HG03439 (cell line): ENCODE results near the gene IZUMO2.
"Not testable (repeated sequence)": the region's sequence is repeated elsewhere in the genome, so short reads cannot be mapped to it uniquely, and the experiment has no call there.

Experiments used
- ATAC-seq: cut with Tn5 transposase; IDR thresholded peaks from one replicate; pipeline ENCODE4 v1.9.1; 2021; ENCODE audit warnings: mild to moderate bottlenecking, moderate library complexity; ENCODE audit not compliant: unreplicated experiment

IZUMO2 gene

DNA sequence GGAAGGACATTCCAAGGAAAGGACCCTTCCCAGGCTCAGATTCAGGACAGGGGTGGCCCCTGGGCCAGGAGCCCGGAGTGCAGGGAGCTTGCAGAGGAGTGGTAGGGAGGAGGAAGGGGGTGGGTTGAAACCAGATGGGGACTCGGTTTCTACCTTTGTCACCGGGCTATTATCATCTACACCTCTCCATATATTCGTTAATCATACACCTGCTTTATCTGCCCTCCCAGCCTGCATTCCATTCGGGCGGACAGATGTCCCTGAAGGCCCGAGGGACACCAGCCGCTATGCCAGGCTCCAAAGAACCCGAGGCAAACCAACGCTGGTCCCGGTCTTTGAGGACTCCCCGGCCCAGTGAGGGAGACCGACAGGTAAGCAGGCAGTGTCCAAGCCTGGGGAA, 24.9 kb upstream of the IZUMO2 start:
- no peak for ATAC-seq

GRCh38 chr19:50184196-50184595, 21.1 kb upstream of the IZUMO2 start:
- ATAC-seq = no peak

DNA sequence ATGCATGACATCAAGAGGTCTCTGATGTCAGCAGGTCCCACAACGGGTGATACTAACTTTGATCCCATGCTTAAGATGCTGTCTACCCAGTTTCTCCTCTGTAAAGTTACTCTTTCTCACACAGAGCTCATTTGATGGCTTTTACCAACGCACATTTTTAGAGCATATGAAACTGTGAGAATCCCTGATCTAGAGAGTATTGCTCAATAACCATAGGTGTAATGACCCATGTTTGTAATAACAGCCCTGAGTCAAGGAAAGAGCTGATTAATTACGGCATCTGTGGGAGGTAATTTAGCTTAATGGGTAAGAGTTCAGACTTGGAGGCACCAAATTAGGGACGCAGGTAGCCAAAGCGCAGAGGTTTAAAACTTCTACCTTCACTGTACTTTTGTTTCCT, 18.0 kb upstream of the IZUMO2 start:
- no peak for ATAC-seq

DNA sequence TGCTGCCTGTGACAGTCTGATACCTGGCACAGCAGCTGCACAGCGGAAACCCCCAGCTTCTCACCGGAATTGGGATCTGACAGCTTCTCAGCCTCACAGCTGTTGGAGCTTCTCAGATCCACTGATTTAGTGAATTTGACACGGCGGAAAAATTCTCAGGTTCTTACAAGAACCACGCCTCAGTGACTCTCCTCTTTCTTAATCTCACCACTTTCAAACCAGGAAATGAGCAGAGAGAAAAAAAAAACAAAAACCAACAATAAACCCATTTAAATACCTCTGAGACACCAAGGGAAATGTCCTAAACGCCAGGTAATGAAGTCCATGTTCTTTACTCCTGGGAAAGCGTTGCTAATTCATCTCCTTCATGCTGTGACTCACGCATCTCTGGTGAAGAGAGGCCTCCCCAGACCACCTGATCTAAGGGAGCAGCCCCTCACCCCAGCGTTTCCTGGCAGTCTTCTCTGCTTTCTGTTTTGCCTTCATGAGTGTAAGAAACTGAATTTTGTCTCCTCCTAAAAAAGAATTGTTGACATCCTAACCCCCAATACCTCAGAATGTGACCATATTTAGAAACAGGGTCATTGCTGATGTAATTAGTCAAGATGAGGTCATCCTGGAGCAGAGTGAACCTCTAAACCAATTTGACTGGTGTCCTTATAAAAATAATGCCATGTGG, 15.9 kb upstream of the IZUMO2 start:
- no peak for ATAC-seq

DNA sequence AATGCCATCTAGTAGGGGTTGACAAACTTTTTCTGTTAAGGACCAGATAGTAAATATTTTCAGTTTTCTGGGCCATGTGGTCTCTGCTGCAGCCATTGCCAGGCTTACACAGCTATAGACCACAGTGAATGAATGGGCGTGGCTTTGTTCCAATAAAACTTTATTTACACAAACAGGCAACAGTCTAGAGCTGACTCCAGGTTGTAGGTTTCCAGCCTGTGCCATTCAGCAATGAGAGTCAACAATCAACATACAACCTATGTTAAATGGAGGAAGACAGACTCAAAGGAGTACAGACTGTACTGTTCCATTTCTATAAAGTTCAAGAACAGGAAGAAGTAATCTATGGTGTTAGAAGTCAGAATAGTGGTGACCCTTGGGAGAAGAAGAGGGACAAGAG, 15.2 kb upstream of the IZUMO2 start:
- ATAC-seq = no peak

- no peak for ATAC-seq
Measured at GRCh38 chr19:50176775-50177174, 13.7 kb upstream of the IZUMO2 start.

GRCh38 chr19:50175924-50176323, 12.8 kb upstream of the IZUMO2 start:
- ATAC-seq = no peak

DNA sequence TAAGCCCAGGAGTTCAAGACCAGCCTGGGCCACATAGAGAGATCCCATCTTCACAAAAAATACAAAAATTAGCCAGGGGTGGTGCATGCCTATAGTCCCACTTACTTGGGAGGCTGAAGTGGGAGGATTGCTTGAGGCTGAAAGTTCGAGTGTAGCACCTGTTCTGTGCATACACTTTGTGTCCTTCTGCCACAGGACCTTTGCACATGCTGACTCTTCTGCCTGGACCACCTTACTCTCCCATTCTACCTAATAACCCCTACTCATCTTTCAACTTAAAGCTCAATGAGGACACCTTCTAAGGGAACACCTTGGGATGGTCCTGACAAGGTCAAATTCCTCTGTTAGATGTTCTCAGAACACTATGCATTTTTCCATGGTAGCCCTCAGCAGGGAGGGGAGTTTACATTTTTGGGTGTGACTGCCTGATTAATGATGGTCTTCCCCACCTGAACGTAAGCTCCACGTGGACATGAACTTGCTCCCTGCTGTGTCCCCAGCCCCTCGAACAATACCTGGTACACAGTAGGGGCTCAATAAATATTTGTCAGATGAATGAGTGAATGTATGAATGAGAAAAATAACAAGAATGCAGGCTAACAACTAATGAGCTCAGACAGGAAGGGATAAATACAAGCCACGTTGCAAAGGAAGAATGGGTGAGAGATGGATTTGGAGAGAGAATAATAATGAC, 11.2 kb upstream of the IZUMO2 start:
- no peak for ATAC-seq

- ATAC-seq = no peak
Measured at GRCh38 chr19:50173127-50173526, 10.0 kb upstream of the IZUMO2 start.

DNA sequence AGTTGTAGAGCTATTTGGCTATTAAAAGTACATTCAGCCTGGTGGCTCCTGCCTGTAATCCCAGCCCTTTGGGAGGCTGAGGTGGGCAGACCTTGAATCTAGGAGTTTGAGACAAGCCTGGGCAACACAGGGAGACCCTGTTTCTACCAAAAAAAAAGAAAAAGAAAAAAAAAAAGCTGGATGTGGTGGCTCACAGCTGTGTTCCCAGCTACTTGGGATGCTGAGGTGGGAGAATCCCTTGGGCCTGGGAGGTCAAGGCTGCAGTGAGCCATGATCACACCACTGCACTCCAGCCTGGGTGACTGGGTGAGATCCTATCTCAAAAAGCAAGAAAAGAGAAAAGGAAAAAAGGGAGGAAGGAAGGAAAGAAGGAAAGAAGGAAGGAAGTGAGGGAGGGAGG, 9.6 kb upstream of the IZUMO2 start:
- ATAC-seq = no peak

DNA sequence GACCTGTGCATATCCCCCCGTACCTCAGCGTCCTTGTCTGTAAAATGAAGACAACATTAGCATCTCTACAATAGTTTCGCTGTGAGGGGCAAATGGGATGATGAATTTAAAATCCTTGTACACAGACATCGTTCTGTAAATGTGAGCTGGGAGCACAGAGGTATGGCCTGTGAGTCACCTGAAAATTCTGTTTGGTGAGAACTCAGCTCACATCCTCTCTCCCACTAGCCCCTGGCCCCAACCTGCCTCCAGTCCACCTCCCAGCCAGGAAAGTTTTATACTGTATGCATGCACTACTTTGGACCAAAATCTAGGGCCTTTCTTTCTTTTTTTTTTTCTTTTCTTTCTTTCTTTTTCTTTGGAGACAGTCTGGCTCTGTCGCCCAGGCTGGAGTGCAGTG, 8.7 kb upstream of the IZUMO2 start:
- ATAC-seq = no peak

DNA sequence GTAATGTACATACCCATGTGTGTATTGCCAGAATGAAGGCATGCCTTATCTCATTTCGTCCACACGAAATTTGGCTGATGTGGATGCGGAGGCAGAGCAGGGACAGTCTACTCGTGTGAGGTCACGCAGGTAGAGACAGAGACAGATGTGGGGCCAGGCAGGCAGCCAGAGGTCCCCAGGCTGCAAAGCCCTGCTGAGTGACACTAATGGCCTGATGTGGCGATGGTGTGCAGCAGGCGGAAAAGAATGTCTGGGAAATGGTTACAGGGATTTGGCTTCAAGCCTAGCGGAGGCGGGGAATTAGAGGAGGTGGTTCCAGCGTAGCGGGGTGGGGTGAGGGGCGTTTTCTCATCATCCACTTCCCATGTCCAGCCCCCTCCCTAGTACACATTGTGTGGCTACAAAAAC, 4.2 kb upstream of the IZUMO2 start:
- ATAC-seq = no peak

GRCh38 chr19:50159078-50159477, 4.0 kb downstream of the IZUMO2 start:
- ATAC-seq = no peak

DNA sequence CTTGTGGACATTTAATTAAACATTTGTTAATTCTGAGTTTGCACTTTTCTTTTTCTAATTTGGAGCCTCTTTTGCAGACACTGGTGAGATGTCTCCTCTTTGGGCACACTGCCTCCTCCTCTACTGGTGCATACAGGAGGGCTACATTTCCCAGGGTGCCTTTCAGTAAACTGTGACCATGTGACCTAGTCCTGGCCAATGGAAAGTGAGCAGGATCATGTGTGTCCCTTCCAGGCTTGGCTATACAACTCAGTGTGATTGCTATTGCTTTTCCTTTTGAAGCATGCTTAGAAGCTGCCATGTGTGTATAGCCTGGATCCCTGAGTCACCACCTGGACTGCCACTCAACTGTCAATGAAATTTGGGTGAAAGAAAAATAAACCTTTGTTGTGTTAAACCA, 4.5 kb downstream of the IZUMO2 start:
- ATAC-seq = no peak

GRCh38 chr19:50155520-50156109, 7.5 kb downstream of the IZUMO2 start:
- ATAC-seq = no peak

GRCh38 chr19:50154529-50154928, 8.6 kb downstream of the IZUMO2 start:
- no peak for ATAC-seq

DNA sequence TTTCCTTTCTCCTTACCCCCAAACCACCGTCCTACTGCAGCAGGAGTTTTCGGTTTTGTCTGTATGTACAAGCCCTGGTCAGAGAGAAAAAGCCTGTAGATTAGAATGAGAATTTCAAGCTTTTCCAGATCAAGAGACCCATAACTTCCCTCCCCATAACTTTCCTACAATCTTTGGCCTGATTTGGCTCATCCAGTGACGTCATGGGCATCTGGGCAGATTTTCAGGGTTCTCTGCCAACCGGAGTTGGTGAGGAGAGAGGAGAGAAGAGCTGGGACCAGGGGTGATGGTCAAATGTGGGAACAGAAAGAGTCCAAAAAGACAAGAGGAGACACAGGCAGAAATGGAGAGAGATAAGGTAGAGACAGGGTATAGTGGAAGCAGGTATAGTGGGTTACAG, 10.5 kb downstream of the IZUMO2 start:
- no peak for ATAC-seq

- ATAC-seq = no peak
Measured at GRCh38 chr19:50148528-50148927, 14.6 kb downstream of the IZUMO2 start.

- no peak for ATAC-seq
Measured at GRCh38 chr19:50147462-50148423, 15.3 kb downstream of the IZUMO2 start.

GRCh38 chr19:50141921-50142320, 21.2 kb downstream of the IZUMO2 start:
- ATAC-seq = not testable (repeated sequence)
